A673 (cell line): ENCODE measurements around the gene KANSL2. TPM values are rescaled to one million over a fixed set of nuclear protein-coding genes. Genes with fewer than 3 reads are reported as not detected.
A peak's percentile ranks its signal among the peaks of the same experiment; 100 is the strongest.
"Not testable (repeated sequence)": the region's sequence is repeated elsewhere in the genome, so short reads cannot be mapped to it uniquely, and the experiment has no call there.

ENCODE experiments used
- BruUV-seq: library from RNA; stranded (reverse); fragments of 400-500 nt; replicated peaks from 2 replicates; lab custom pipeline; 2021; lab: Mats Ljungman, UMichigan
- CTCF ChIA-PET: fragments of 300-600 bp; sonication (Branson Sonifier 250); formaldehyde crosslinking; loops from one replicate; lab custom pipeline; 2022; ENCODE audit warnings: antibody characterized with exemption; lab: Charles Lee
- POLR2A ChIA-PET: fragments of 300-600 bp; sonication (Branson Sonifier 250); formaldehyde crosslinking; loops from one replicate; lab custom pipeline; 2022; ENCODE audit warnings: antibody characterized with exemption; ENCODE audit not compliant: low non-redundant PET; lab: Charles Lee
- DNase-seq: peaks from one replicate; pipeline ENCODE4 v3.0.0-alpha.2; 2015; ENCODE audit warnings: low spot score
- H3K27ac ChIP-seq: fragments of 200-600 bp; sonication (generic); 2 replicates; pipeline ENCODE4 v1.5.1; 2016; ENCODE audit warnings: mixed run types, low read depth, mild to moderate bottlenecking, mixed read lengths, antibody characterized with exemption, low read length; ENCODE audit not compliant: poor library complexity, severe bottlenecking
- H3K27me3 ChIP-seq: fragments of 200-600 bp; sonication (generic); replicated peaks from 2 replicates; pipeline ENCODE4 v1.6.1; 2017; ENCODE audit warnings: mixed run types, low read depth, mild to moderate bottlenecking, mixed read lengths, antibody characterized with exemption, low read length; ENCODE audit not compliant: insufficient read depth, poor library complexity
- H3K36me3 ChIP-seq: fragments of 200-600 bp; sonication (generic); 2 replicates; pipeline ENCODE4 v1.6.1; 2016; ENCODE audit warnings: mixed run types, mild to moderate bottlenecking, mixed read lengths, antibody characterized with exemption, low read length; ENCODE audit not compliant: insufficient read depth, poor library complexity, severe bottlenecking
- H3K4me1 ChIP-seq: fragments of 200-600 bp; sonication (generic); 2 replicates; pipeline ENCODE4 v1.6.1; 2017; ENCODE audit warnings: mixed run types, mild to moderate bottlenecking, mixed read lengths, antibody characterized with exemption, low read length; ENCODE audit not compliant: insufficient read depth, poor library complexity, severe bottlenecking
- H3K4me3 ChIP-seq: fragments of 200-600 bp; sonication (generic); 2 replicates; pipeline ENCODE4 v1.5.1; 2016; ENCODE audit warnings: low read depth, mixed run types, mild to moderate bottlenecking, mixed read lengths, low read length; ENCODE audit not compliant: poor library complexity, severe bottlenecking
- H3K9me3 ChIP-seq: fragments of 200-600 bp; sonication (generic); 2 replicates; pipeline ENCODE4 v1.6.1; 2016; ENCODE audit warnings: mixed run types, low read depth, mild to moderate bottlenecking, mixed read lengths, antibody characterized with exemption, low read length; ENCODE audit not compliant: poor library complexity, severe bottlenecking
- EZH2 ChIP-seq: fragments of 200-600 bp; sonication (generic); IDR thresholded peaks from 2 replicates; pipeline ENCODE4 v1.6.1; 2017; ENCODE audit warnings: borderline replicate concordance, low read depth, mild to moderate bottlenecking, mixed read lengths, antibody characterized with exemption, low read length; ENCODE audit not compliant: poor library complexity, severe bottlenecking
- intact Hi-C: fragments of 100-400 bp; cut with micrococcal nuclease; formaldehyde crosslinking; loops from one replicate; pipeline ENCODE4 v1.10.0; 2022; ENCODE audit not compliant: unreplicated experiment
- total RNA-seq: library from RNA; stranded (reverse); gene quantifications from 2 replicates; pipeline ENCODE4 v1.2.3, GENCODE V29; 2021
- TF ChIP-seq, protein P1 (sequence below): fragments of 300-800, 200-600 bp; sonication (generic); conservative IDR thresholded peaks from 2 replicates; pipeline ENCODE4 v1.5.1; 2017; ENCODE audit warnings: low read depth, mild to moderate bottlenecking, antibody characterized with exemption, low read length, moderate library complexity, mixed read lengths

Gene KANSL2
- total RNA-seq, 1 experiment from 2014 or later = 51.4 TPM

DNA sequence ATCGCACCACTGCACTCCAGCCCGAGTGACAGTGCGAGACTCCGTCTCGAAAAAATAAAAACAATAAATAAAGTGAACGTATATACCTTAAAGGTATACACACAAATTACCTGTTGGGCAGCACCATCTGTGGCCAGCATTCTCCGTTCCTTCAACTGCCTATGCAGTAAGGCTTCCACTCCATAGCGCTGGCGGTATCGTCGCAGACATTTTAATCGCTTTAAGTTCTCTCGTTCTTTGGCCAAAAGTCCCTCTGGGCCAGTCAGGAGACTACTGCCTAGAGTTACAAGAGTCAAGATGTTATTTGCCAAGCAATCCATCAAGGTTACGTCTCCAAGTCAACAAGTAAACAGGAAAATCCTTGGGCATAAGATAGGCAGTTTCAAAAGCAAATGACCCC lies 13.0 kb downstream of the KANSL2 start:
- intact Hi-C loops = no loop called here

DNA sequence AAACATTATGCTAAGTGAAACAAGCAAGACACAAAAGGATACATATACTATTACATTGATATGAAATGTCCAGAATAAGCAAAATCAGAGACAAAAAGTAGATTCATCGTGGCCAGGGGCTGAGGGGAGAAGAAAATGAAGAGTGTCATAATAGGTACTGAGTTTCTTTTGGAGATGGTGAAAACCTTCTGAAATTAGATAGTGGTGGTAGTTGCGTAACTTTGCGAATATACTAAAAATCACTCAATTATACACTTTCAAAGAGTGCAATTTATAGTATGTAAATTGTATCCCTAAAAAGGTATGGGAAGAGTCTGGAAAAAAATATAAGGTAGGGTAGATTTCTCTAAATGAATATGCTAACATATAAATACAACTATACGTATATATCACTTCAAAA lies 22.2 kb downstream of the KANSL2 start:
- POLR2A ChIA-PET = no interaction called here
- BruUV-seq = no TSS peak

More for the DNA sequence above, 13.0 kb downstream of the KANSL2 start:
- H3K4me1 ChIP-seq = no peaks in the 10 kb centered on the region
- ChIA-PET CTCF (interaction anchor here (0.6 kb wide), 1 partner anchor 677 kb away, joined by 4 read pairs; no protein-coding TSS in a partner anchor), POLR2A (no interaction called here)
- no TSS peak for BruUV-seq
- no peak overlapping the region for H3K4me3 ChIP-seq
- DNase-seq = no peak
- TF ChIP-seq, protein P1, sequence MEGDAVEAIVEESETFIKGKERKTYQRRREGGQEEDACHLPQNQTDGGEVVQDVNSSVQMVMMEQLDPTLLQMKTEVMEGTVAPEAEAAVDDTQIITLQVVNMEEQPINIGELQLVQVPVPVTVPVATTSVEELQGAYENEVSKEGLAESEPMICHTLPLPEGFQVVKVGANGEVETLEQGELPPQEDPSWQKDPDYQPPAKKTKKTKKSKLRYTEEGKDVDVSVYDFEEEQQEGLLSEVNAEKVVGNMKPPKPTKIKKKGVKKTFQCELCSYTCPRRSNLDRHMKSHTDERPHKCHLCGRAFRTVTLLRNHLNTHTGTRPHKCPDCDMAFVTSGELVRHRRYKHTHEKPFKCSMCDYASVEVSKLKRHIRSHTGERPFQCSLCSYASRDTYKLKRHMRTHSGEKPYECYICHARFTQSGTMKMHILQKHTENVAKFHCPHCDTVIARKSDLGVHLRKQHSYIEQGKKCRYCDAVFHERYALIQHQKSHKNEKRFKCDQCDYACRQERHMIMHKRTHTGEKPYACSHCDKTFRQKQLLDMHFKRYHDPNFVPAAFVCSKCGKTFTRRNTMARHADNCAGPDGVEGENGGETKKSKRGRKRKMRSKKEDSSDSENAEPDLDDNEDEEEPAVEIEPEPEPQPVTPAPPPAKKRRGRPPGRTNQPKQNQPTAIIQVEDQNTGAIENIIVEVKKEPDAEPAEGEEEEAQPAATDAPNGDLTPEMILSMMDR = no peak
- TF ChIP-seq EZH2 = no peak
- H3K27me3 ChIP-seq = no peaks in the 10 kb centered on the region
- H3K36me3 ChIP-seq = peaks cover 89% of the 10 kb centered on the region
- no peak overlapping the region for H3K27ac ChIP-seq
- no peaks in the 10 kb centered on the region for H3K9me3 ChIP-seq

DNA sequence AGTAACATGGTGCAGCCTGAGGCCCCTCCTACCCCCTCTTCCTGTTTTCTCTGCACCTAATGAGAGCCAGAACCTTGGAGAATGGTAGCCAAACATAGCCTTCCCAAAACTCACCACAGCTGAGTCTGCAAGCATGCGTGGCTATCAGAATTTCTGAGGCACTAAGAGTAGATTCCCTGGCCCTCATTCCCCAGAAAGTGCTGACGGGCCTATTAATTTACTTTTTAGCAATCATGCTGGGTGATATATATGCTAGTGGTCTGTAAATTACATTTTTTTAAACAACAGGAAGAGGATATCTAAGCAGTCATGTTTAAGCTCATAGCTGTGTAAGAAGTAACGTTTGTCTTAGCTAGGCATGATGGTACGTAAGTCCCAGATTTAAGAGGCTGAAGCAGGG lies 30.4 kb downstream of the KANSL2 start:
- Histone ChIP-seq H3K9me3 (no peaks in the 10 kb centered on the region), H3K27ac (peak overlapping the region; percentile 12), H3K4me1 (no peaks in the 10 kb centered on the region), H3K4me3 (no peak overlapping the region), H3K36me3 (peaks cover 51% of the 10 kb centered on the region), H3K27me3 (no peaks in the 10 kb centered on the region)
- DNase-seq = no peak
- no peak for TF ChIP-seq EZH2
- TF ChIP-seq, protein P1 = no peak
- CTCF ChIA-PET = no interaction called here
- POLR2A ChIA-PET = no interaction called here
- intact Hi-C loops = no loop called here
- BruUV-seq = no TSS peak

More for the DNA sequence above, 22.2 kb downstream of the KANSL2 start:
- intact Hi-C loops = no loop called here
- TF ChIP-seq, protein P1 = no peak
- no peak for TF ChIP-seq EZH2
- no peak for DNase-seq
- Histone ChIP-seq H3K9me3 (no peaks in the 10 kb centered on the region), H3K4me1 (no peaks in the 10 kb centered on the region), H3K4me3 (no peak overlapping the region), H3K27me3 (no peaks in the 10 kb centered on the region), H3K27ac (no peak overlapping the region), H3K36me3 (peaks cover 91% of the 10 kb centered on the region)
- CTCF ChIA-PET = no interaction called here

DNA sequence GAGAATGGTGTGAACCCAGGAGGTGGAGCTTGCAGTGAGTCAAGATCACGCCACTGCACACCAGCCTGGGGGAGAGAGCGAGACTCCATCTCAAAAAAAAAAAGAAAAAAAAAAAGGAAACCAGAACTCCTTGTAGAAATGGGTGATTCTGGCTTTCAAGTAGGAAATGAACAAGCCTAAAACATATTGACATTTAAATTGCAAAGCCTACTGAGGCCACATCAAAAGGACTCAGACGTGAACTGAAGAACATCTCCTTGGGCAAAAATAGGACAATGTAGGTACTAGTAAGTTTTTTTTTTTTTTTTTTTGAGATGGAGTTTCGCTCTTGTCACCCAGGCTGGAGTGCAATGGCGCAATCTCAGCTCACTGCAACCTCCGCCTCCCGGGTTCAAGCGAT lies 36.7 kb downstream of the KANSL2 start:
- intact Hi-C loops, CTCF ChIA-PET, H3K27me3 ChIP-seq, POLR2A ChIA-PET, H3K9me3 ChIP-seq, BruUV-seq, H3K27ac ChIP-seq, DNase-seq, H3K4me1 ChIP-seq, H3K36me3 ChIP-seq, H3K4me3 ChIP-seq: not testable (repeated sequence)
